Breast epithelium (tissue), 3 donors: ENCODE data around the gene BUB1.
"Not testable (repeated sequence)": the region's sequence is repeated elsewhere in the genome, so short reads cannot be mapped to it uniquely, and the experiment has no call there.

Experiments used
- POLR2A ChIP-seq: fragments of 450-650 bp; IDR thresholded peaks from one replicate; pipeline ENCODE4 v1.6.1; 2016; ENCODE audit warnings: antibody characterized with exemption, mild to moderate bottlenecking, moderate library complexity
- POLR2AphosphoS5 ChIP-seq, 3 donors: sonication (generic); formaldehyde crosslinking; IDR thresholded peaks; one replicate each; pipeline ENCODE4 v1.6.1; 2017; ENCODE audit warnings: antibody characterized with exemption in 3 of 3
- TF ChIP-seq, protein P1 (sequence below), 3 donors: fragments of 450-650 bp; IDR thresholded peaks; one replicate each; pipeline ENCODE4 v1.5.1; 2016 to 2017; ENCODE audit warnings: antibody characterized with exemption in 3 of 3, mild to moderate bottlenecking in 3 of 3, moderate library complexity in 3 of 3

DNA sequence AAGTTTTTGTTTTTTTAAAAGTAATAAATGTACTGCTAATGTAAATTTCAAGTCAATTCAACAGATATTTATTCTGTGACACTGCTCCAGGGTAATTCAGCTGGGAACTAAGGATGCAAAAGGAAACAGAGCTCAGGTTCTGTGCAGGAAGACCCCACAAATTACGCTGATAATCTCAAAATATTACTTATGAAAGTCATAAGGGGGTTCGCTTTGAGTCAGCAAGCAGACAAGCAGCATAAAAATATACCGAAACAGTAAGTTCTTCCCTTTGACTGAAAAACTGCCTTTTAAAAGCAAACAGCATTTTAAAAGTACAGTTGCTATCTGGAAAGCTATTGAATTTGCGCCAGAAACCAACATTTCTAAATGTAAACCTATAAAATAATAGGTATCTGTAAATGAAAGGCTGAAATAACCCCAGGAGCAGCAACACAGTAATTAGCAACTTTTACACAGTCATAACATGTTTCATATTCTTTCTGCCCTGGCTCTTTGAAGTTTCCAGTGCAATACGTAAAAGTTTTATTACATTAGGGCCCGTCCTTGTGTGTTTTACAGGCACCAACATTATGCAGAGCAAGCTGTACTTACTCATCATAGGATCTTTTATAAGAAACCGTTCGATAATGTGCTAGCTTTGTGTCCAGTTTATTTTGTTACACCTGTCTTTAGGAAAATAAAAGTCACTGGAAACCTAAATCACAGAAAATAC lies 68.9 kb downstream of the BUB1 start:
- not testable (repeated sequence) for TF ChIP-seq POLR2AphosphoS5 (IDR thresholded peaks at IDR 0.05); POLR2A
- TF ChIP-seq, protein P1, sequence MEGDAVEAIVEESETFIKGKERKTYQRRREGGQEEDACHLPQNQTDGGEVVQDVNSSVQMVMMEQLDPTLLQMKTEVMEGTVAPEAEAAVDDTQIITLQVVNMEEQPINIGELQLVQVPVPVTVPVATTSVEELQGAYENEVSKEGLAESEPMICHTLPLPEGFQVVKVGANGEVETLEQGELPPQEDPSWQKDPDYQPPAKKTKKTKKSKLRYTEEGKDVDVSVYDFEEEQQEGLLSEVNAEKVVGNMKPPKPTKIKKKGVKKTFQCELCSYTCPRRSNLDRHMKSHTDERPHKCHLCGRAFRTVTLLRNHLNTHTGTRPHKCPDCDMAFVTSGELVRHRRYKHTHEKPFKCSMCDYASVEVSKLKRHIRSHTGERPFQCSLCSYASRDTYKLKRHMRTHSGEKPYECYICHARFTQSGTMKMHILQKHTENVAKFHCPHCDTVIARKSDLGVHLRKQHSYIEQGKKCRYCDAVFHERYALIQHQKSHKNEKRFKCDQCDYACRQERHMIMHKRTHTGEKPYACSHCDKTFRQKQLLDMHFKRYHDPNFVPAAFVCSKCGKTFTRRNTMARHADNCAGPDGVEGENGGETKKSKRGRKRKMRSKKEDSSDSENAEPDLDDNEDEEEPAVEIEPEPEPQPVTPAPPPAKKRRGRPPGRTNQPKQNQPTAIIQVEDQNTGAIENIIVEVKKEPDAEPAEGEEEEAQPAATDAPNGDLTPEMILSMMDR (IDR thresholded peaks at IDR 0.05), result not testable (repeated sequence)
